PC-9 (cell line): ENCODE measurements around the gene GAP43. TPM values are rescaled to one million over a fixed set of nuclear protein-coding genes. Genes with fewer than 3 reads are reported as not detected.

Experiments
- Bru-seq: library from RNA; stranded (reverse); fragments of 400-500 nt; gene quantifications from one replicate; lab custom pipeline; 2021; lab: Mats Ljungman, UMichigan
- BruChase-seq, 2 experiments: library from RNA; stranded (reverse); fragments of 400-500 nt; gene quantifications; one replicate each; lab custom pipeline; 2021; lab: Mats Ljungman, UMichigan
- BruUV-seq: library from RNA; stranded (reverse); fragments of 400-500 nt; replicated peaks from 2 replicates; lab custom pipeline; 2021; lab: Mats Ljungman, UMichigan
- CTCF ChIA-PET: fragments of 300-600 bp; sonication (Branson Sonifier 250); formaldehyde crosslinking; loops from one replicate; lab custom pipeline; 2022; ENCODE audit warnings: antibody characterized with exemption; lab: Charles Lee
- POLR2A ChIA-PET: fragments of 300-600 bp; sonication (Branson Sonifier 250); formaldehyde crosslinking; loops from one replicate; lab custom pipeline; 2022; ENCODE audit warnings: antibody characterized with exemption; ENCODE audit not compliant: unreplicated experiment; lab: Charles Lee
- DNase-seq, 2 experiments: peaks; one replicate each; pipeline versions ENCODE4 v3.0.0 to v3.0.0-alpha.2; 2015 to 2022; ENCODE audit warnings: mixed read lengths in 1 of 2
- H2AFZ ChIP-seq: fragments of 200-600 bp; sonication (generic); 2 replicates; pipeline ENCODE4 v1.8.1; 2017; ENCODE audit warnings: antibody characterized with exemption
- H3F3A ChIP-seq: fragments of 200-600 bp; sonication (generic); 2 replicates; pipeline ENCODE4 v1.8.1; 2017; ENCODE audit warnings: antibody characterized with exemption, mild to moderate bottlenecking, low read depth; ENCODE audit not compliant: insufficient read depth
- H3K27ac ChIP-seq: fragments of 200-600 bp; sonication (generic); 2 replicates; pipeline ENCODE4 v1.6.1; 2016; ENCODE audit warnings: mixed run types
- H3K27me3 ChIP-seq: fragments of 200-600 bp; sonication (generic); 2 replicates; pipeline ENCODE4 v1.6.1; 2016; ENCODE audit warnings: low read depth, mixed run types; ENCODE audit not compliant: insufficient read depth
- H3K36me3 ChIP-seq: fragments of 200-600 bp; sonication (generic); 2 replicates; pipeline ENCODE4 v1.6.1; 2016; ENCODE audit warnings: low read depth, mixed run types
- H3K4me1 ChIP-seq: fragments of 200-600 bp; sonication (generic); replicated peaks from 2 replicates; pipeline ENCODE4 v1.6.1; 2016; ENCODE audit warnings: mixed run types; ENCODE audit not compliant: insufficient read depth
- H3K4me2 ChIP-seq: fragments of 200-600 bp; sonication (generic); 2 replicates; pipeline ENCODE4 v1.6.1; 2017; ENCODE audit warnings: mixed run types
- H3K4me3 ChIP-seq: fragments of 200-600 bp; sonication (generic); 2 replicates; pipeline ENCODE4 v1.6.1; 2016; ENCODE audit warnings: mixed run types
- H3K79me2 ChIP-seq: fragments of 200-600 bp; sonication (generic); 2 replicates; pipeline ENCODE4 v1.6.1; 2017; ENCODE audit warnings: low read depth, mixed run types
- H3K9me2 ChIP-seq: fragments of 200-600 bp; sonication (generic); 2 replicates; pipeline ENCODE4 v1.8.1; 2017; ENCODE audit warnings: mild to moderate bottlenecking; ENCODE audit not compliant: insufficient read depth
- H3K9me3 ChIP-seq: fragments of 200-600 bp; sonication (generic); 2 replicates; pipeline ENCODE4 v1.8.1; 2016; ENCODE audit warnings: low read depth; ENCODE audit not compliant: insufficient read depth
- H4K20me1 ChIP-seq: fragments of 200-600 bp; sonication (generic); 2 replicates; pipeline ENCODE4 v1.8.1; 2017; ENCODE audit not compliant: insufficient read depth
- CTCF ChIP-seq: fragments of 200-600 bp; sonication (generic); conservative IDR thresholded peaks from 2 replicates; pipeline ENCODE4 v1.6.1; 2017; ENCODE audit warnings: mixed run types, antibody characterized with exemption, mild to moderate bottlenecking, moderate library complexity
- EZH2 ChIP-seq: fragments of 200-600 bp; sonication (generic); IDR thresholded peaks from 2 replicates; pipeline ENCODE4 v1.8.0; 2017; ENCODE audit warnings: antibody characterized with exemption, low read depth
- intact Hi-C: fragments of 100-400 bp; cut with micrococcal nuclease; formaldehyde crosslinking; loops from one replicate; pipeline ENCODE4 v1.10.0; 2022; ENCODE audit not compliant: unreplicated experiment
- long read RNA-seq: library from polyadenylated mRNA; stranded (forward); transcript quantifications from one replicate; pipeline ENCODE4 v2.0.0, GENCODE V29; 2022
- total RNA-seq: library from RNA; stranded (reverse); gene quantifications from 2 replicates; pipeline ENCODE4 v1.2.3, GENCODE V29; 2021

GAP43 gene, protein sequence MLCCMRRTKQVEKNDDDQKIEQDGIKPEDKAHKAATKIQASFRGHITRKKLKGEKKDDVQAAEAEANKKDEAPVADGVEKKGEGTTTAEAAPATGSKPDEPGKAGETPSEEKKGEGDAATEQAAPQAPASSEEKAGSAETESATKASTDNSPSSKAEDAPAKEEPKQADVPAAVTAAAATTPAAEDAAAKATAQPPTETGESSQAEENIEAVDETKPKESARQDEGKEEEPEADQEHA
- total RNA-seq (not detected in 2 replicates), Bru-seq, nascent RNA (percentile 7 among the genes with signal in this experiment), BruChase-seq, experiment 1, labeled RNA remaining after a 2-hour chase (percentile 5 among the genes with signal in this experiment), BruChase-seq, experiment 2, labeled RNA remaining after a 6-hour chase (not detected)
- long read RNA-seq: 0 reads

- ChIA-PET CTCF (interaction anchor here (0.7 kb wide), 1 partner anchor 166 kb away, joined by 5 read pairs; no protein-coding TSS in a partner anchor), POLR2A (interaction anchor here (0.6 kb wide), 1 partner anchor 8 kb away, joined by 5 read pairs; no protein-coding TSS in a partner anchor)
- Histone ChIP-seq H3K9me2 (no peaks in the 10 kb centered on the region), H3K4me1 (no peaks in the 10 kb centered on the region), H3K4me2 (no peak within 1 kb of the TSS), H3K36me3 (no peaks in the 10 kb centered on the region), H3K4me3 (no peak within 1 kb of the TSS), H3K27me3 (no peaks in the 10 kb centered on the region), H3F3A (no peaks in the 10 kb centered on the region), H2AFZ (no peak within 1 kb of the TSS), H3K79me2 (no peaks in the 10 kb centered on the region), H4K20me1 (no peaks in the 10 kb centered on the region), H3K9me3 (no peaks in the 10 kb centered on the region; the same call in 1 of the 2 replicates), H3K27ac (no peak within 1 kb of the TSS)
- no peak for TF ChIP-seq CTCF
- intact Hi-C loops: no loop called here
- peak in 1 of 2 experiments; percentile 12 for DNase-seq
- BruUV-seq: no TSS peak
Observed at GRCh38 chr3:115623044-115623868, at the start of gene GAP43. TSS of gene GAP43 (plus strand) at chr3:115623510. CDS start at chr3:115623690, 180 bp downstream.

- Histone ChIP-seq H3F3A (no peaks in the 10 kb centered on the region), H2AFZ (no peak overlapping the region), H3K27ac (no peak overlapping the region), H3K9me3 (no peaks in the 10 kb centered on the region), H3K4me2 (no peak overlapping the region), H3K79me2 (no peaks in the 10 kb centered on the region), H3K9me2 (no peaks in the 10 kb centered on the region), H4K20me1 (no peaks in the 10 kb centered on the region), H3K36me3 (no peaks in the 10 kb centered on the region), H3K27me3 (no peaks in the 10 kb centered on the region), H3K4me1 (no peaks in the 10 kb centered on the region), H3K4me3 (no peak overlapping the region)
- no TSS peak for BruUV-seq
- DNase-seq: no peak
- CTCF ChIA-PET: no interaction called here
- POLR2A ChIA-PET: no interaction called here
- TF ChIP-seq CTCF: no peak
- TF ChIP-seq EZH2: no peak
- intact Hi-C loops: no loop called here
Observed at GRCh38 chr3:115576325-115576875, 46.9 kb upstream of the GAP43 start.

DNA sequence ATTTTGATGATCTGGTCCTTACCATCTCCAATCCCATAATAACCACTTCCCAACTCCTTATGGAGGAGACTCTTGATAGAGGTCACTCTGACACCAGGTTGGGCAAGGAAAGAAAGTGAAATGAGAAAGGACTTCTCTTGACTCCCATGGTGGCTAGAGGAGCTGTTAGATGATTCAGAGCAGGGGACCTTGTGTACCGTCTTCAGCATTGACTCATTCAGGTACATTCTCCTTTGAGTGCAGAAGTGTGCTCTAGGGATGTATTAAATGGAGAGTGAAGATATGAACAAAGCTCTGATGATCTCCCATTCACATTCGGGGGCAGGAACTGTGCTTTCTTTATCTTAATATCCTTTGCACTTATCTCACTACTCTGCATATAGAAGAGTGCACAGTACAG, 46.3 kb upstream of the GAP43 start:
- no peaks in the 10 kb centered on the region for H4K20me1 ChIP-seq

More for the DNA sequence above, 46.3 kb upstream of the GAP43 start:
- H2AFZ ChIP-seq: no peak overlapping the region
- BruUV-seq: no TSS peak
- H3F3A ChIP-seq: no peaks in the 10 kb centered on the region
- no peaks in the 10 kb centered on the region for H3K9me2 ChIP-seq
- ChIA-PET CTCF (no interaction called here), POLR2A (no interaction called here)
- H3K9me3 ChIP-seq: no peaks in the 10 kb centered on the region
- DNase-seq: no peak
- H3K27ac ChIP-seq: no peak overlapping the region
- no peaks in the 10 kb centered on the region for H3K79me2 ChIP-seq
- no peaks in the 10 kb centered on the region for H3K36me3 ChIP-seq
- no peaks in the 10 kb centered on the region for H3K4me1 ChIP-seq
- H3K4me3 ChIP-seq: no peak overlapping the region
- intact Hi-C loops: no loop called here
- TF ChIP-seq EZH2 (no peak), CTCF (no peak)
- no peak overlapping the region for H3K4me2 ChIP-seq
- no peaks in the 10 kb centered on the region for H3K27me3 ChIP-seq
